Endodermal cell (in vitro differentiated cells): Measurements from ENCODE around the gene DTYMK. TPM values are rescaled to one million over a fixed set of nuclear protein-coding genes. Genes with fewer than 3 reads are reported as not detected.

Source experiments
- DNase-seq: peaks from one replicate; pipeline ENCODE4 v3.0.0-alpha.2; 2017
- H3K27ac ChIP-seq: 2 replicates; pipeline ENCODE4 v1.5.1; 2013; ENCODE audit warnings: mild to moderate bottlenecking, low read depth, low read length, moderate library complexity
- H3K27me3 ChIP-seq: 2 replicates; pipeline ENCODE4 v1.6.1; 2013; ENCODE audit warnings: mild to moderate bottlenecking, low read length, moderate library complexity; ENCODE audit not compliant: insufficient read depth, control insufficient read depth, poor library complexity, severe bottlenecking
- H3K36me3 ChIP-seq: 2 replicates; pipeline ENCODE4 v1.7.0; 2013; ENCODE audit warnings: mild to moderate bottlenecking, low read length, moderate library complexity; ENCODE audit not compliant: control insufficient read depth, insufficient read depth
- H3K4me1 ChIP-seq: one replicate; pipeline ENCODE4 v1.7.0; 2013; ENCODE audit warnings: low read length; ENCODE audit not compliant: control insufficient read depth, insufficient read depth
- H3K4me3 ChIP-seq: 2 replicates; pipeline ENCODE4 v1.5.1; 2013; ENCODE audit warnings: mild to moderate bottlenecking, low read length, moderate library complexity
- H3K9ac ChIP-seq: 2 replicates; pipeline ENCODE4 v1.6.1; 2013; ENCODE audit warnings: mild to moderate bottlenecking, low read length, moderate library complexity; ENCODE audit not compliant: poor library complexity, severe bottlenecking; ENCODE audit errors: extremely low read depth
- H3K9me3 ChIP-seq: 2 replicates; pipeline ENCODE4 v1.6.1; 2013; ENCODE audit warnings: mild to moderate bottlenecking, low read length, moderate library complexity; ENCODE audit not compliant: control insufficient read depth
- H3K27ac Mint-ChIP-seq: 2 replicates; pipeline ENCODE4 v1.8.0; 2020; ENCODE audit warnings: mixed read lengths
- H3K27me3 Mint-ChIP-seq: 2 replicates; pipeline ENCODE4 v1.8.0; 2021; ENCODE audit warnings: mild to moderate bottlenecking, mixed read lengths; ENCODE audit not compliant: insufficient read depth
- H3K36me3 Mint-ChIP-seq: 2 replicates; pipeline ENCODE4 v1.8.0; 2020; ENCODE audit warnings: low read depth, mixed read lengths
- H3K4me1 Mint-ChIP-seq: 2 replicates; pipeline ENCODE4 v1.8.0; 2020; ENCODE audit warnings: mixed read lengths
- H3K4me3 Mint-ChIP-seq: 2 replicates; pipeline ENCODE4 v1.8.0; 2020; ENCODE audit warnings: mild to moderate bottlenecking, moderate library complexity, mixed read lengths
- H3K9me3 Mint-ChIP-seq: 2 replicates; pipeline ENCODE4 v1.8.0; 2020; ENCODE audit warnings: mild to moderate bottlenecking, mixed read lengths
- CTCF ChIP-seq: fragments of 200-600 bp; sonication (generic); conservative IDR thresholded peaks from 2 replicates; pipeline ENCODE4 v1.5.0; 2021; ENCODE audit warnings: antibody characterized with exemption, mild to moderate bottlenecking
- WGBS, 2 experiments: methylation state at CpG; one replicate each; pipeline versions ENCODE4 v1.1.5 to v1.1.7; 2013; ENCODE audit warnings: missing lambda C conversion rate in 2 of 2, mixed read lengths in 1 of 2; ENCODE audit not compliant: insufficient coverage in 1 of 2, insufficient read length in 1 of 2; 5-methylcytosine and 5-hydroxymethylcytosine counted together
- total RNA-seq, 2 donors: library from RNA; stranded (reverse); fragmentation: NEBNext Ultra II Directional in 1 of 2; extraction: Animal tissue kit (Norgen Biotek cat#: 25700) in 1 of 2; gene quantifications; 2 replicates in 1 of 2; 3 replicates in 1 of 2; pipeline ENCODE4 v1.2.1, GENCODE V29; 2021

DTYMK gene
- total RNA-seq, 2 donors from 2014 or later = 60.9 to 62.4 TPM

GRCh38 chr2:241637795-241638660 is 48.6 kb downstream of the DTYMK start:
- no peak for DNase-seq
- WGBS, 2 experiments = 3 to 4% methylated on average over 15 to 67 of the region's 67 CpGs

GRCh38 chr2:241637018-241637794 is 49.4 kb downstream of the DTYMK start, which contains the start of the genes ATG4B and THAP4:
TSS of gene ATG4B (plus strand) at chr2:241637693. CDS start at chr2:241637715, 22 bp downstream.
TSS of gene THAP4 (minus strand) at chr2:241637158. CDS start at chr2:241637017, 141 bp downstream.
- Mint-ChIP-seq H3K27me3 (no peaks in the 10 kb centered on the region), H3K9me3 (peaks cover 6% of the 10 kb centered on the region), H3K4me3 (peak within 1 kb of the TSS; percentile 77), H3K4me1 (peaks cover 28% of the 10 kb centered on the region), H3K27ac (peak within 1 kb of the TSS; percentile 93), H3K36me3 (peaks cover 35% of the 10 kb centered on the region)
- peak within 1 kb of the TSS; percentile 97 for H3K9ac ChIP-seq
- peaks cover 38% of the 10 kb centered on the region for H3K36me3 ChIP-seq
- no peaks in the 10 kb centered on the region for H3K4me1 ChIP-seq
- DNase-seq = peak; percentile 92
- peak within 1 kb of the TSS; percentile 93 for H3K27ac ChIP-seq
- H3K4me3 ChIP-seq = peak within 1 kb of the TSS; percentile 95
- H3K9me3 ChIP-seq = peaks cover 15% of the 10 kb centered on the region
- WGBS, 2 experiments = 0% methylated on average over 25 to 123 of the region's 123 CpGs
- no peak for TF ChIP-seq CTCF
- H3K27me3 ChIP-seq = no peaks in the 10 kb centered on the region

More at GRCh38 chr2:241637795-241638660, 48.6 kb downstream of the DTYMK start:
- Histone ChIP-seq H3K4me3 (peak overlapping the region; percentile 83), H3K36me3 (peaks cover 30% of the 10 kb centered on the region), H3K27ac (peak overlapping the region; percentile 93), H3K9me3 (peaks cover 15% of the 10 kb centered on the region), H3K27me3 (no peaks in the 10 kb centered on the region), H3K4me1 (no peaks in the 10 kb centered on the region), H3K9ac (peak overlapping the region; percentile 97)
- Mint-ChIP-seq H3K27ac (peak overlapping the region; percentile 93), H3K9me3 (peaks cover 6% of the 10 kb centered on the region), H3K4me1 (peaks cover 28% of the 10 kb centered on the region), H3K27me3 (no peaks in the 10 kb centered on the region), H3K36me3 (peaks cover 28% of the 10 kb centered on the region), H3K4me3 (peak overlapping the region; percentile 77)
- TF ChIP-seq CTCF = no peak
